Gastrocnemius medialis (tissue), 4 donors: ENCODE results near the gene FOXL1. TPM values are rescaled to one million over a fixed set of nuclear protein-coding genes. Genes with fewer than 3 reads are reported as not detected.

ENCODE experiments used
- ATAC-seq, 2 donors: fragments of 150-250 bp; one replicate each; pipeline ENCODE4 v1.9.1; 2016
- DNase-seq, 2 donors: peaks; one replicate each; pipeline ENCODE4 v3.0.0-alpha.2; 2019
- H3K27ac ChIP-seq, 4 donors: fragments of 200-600 bp; sonication (generic); 1 replicate in 1 of 4; 2 replicates in 3 of 4; pipeline ENCODE4 v1.5.1; 2016 to 2018; ENCODE audit warnings: mild to moderate bottlenecking in 2 of 4, moderate library complexity in 1 of 4
- H3K27me3 ChIP-seq, 3 donors: fragments of 200-600 bp; sonication (generic) in 2 of 3; 1 replicate in 1 of 3; 2 replicates in 2 of 3; pipeline versions ENCODE4 v1.5.1 to v1.6.0; 2016 to 2019; ENCODE audit warnings: mild to moderate bottlenecking in 1 of 3, moderate library complexity in 1 of 3
- H3K36me3 ChIP-seq, 2 donors: fragments of 200-600 bp; sonication (generic) in 1 of 2; one replicate each; pipeline ENCODE4 v1.5.1; 2017 to 2018
- H3K4me1 ChIP-seq, 2 donors: fragments of 200-600 bp; sonication (generic) in 1 of 2; one replicate each; pipeline ENCODE4 v1.5.1; 2016 to 2017; ENCODE audit warnings: mild to moderate bottlenecking in 2 of 2
- H3K4me3 ChIP-seq, 4 donors: fragments of 200-600 bp; sonication (generic) in 3 of 4; 1 replicate in 1 of 4; 2 replicates in 3 of 4; pipeline ENCODE4 v1.5.1; 2016 to 2019; ENCODE audit warnings: mild to moderate bottlenecking in 2 of 4
- H3K9me3 ChIP-seq, 3 donors: fragments of 200-600 bp; sonication (generic) in 2 of 3; 1 replicate in 1 of 3; 2 replicates in 2 of 3; pipeline ENCODE4 v1.5.1; 2016 to 2019
- CTCF ChIP-seq, 5 experiments: fragments of 450-650 bp in 3 of 5; fragments of 200-600 bp in 2 of 5; sonication (generic) in 2 of 5; IDR thresholded peaks in 4 of 5; conservative IDR thresholded peaks in 1 of 5; 1 replicate in 4 of 5; 2 replicates in 1 of 5; pipeline ENCODE4 v1.5.1; 2016 to 2019; ENCODE audit warnings: antibody characterized with exemption in 5 of 5, mild to moderate bottlenecking in 3 of 5, moderate library complexity in 3 of 5
- POLR2A ChIP-seq, 2 donors: fragments of 450-650 bp; IDR thresholded peaks; one replicate each; pipeline ENCODE4 v1.6.1; 2017; ENCODE audit warnings: antibody characterized with exemption in 2 of 2, mild to moderate bottlenecking in 2 of 2, moderate library complexity in 2 of 2
- in situ Hi-C, 4 donors: fragments of 200-750 bp; cut with MboI; loops; one replicate each; pipeline versions ENCODE4 v1.15.0 to v1.8.0; 2017; ENCODE audit warnings: low sequenced_read_pairs in 4 of 4
- intact Hi-C: fragments of 100-400 bp; cut with DNase I; formaldehyde crosslinking; loops from one replicate; pipeline ENCODE4 v1.15.1; 2023; ENCODE audit warnings: low total_unique reads
- total RNA-seq, 4 donors: library from RNA; depleted of rRNA; stranded (reverse); fragments of >200 nt; gene quantifications; one replicate each; pipeline versions ENCODE4 v1.1.0 to v1.2.3, GENCODE V29; 2016

Gene FOXL1
- total RNA-seq, 4 donors from 2014 or later, result 2.0 to 5.9 (median 3.3) TPM

GRCh38 chr16:86545954-86546637 lies 32.3 kb upstream of the FOXL1 start:
- intact Hi-C loops (no loop called here), in situ Hi-C loops (loop anchor here in 1 of 4 donors (25.0 kb wide), 1 partner anchor 734 kb away; no protein-coding TSS in a partner anchor)
- TF ChIP-seq CTCF (IDR thresholded peaks at IDR 0.05 in 4 of 5, conservative IDR thresholded peaks at IDR 0.05 in 1 of 5), result no peak
- no peak for TF ChIP-seq POLR2A (IDR thresholded peaks at IDR 0.05)
- H3K27ac ChIP-seq, result peak overlapping the region in 2 of 4 donors; percentile 28 to 29
- H3K4me3 ChIP-seq, result no peak overlapping the region
- DNase-seq (no peak), ATAC-seq (no peak)
- no peaks in the 10 kb centered on the region for H3K27me3 ChIP-seq
- H3K4me1 ChIP-seq, result peaks cover 0 to 28% of the 10 kb centered on the region in 2 donors
- H3K9me3 ChIP-seq, result no peaks in the 10 kb centered on the region
- H3K36me3 ChIP-seq, result peaks cover 0 to 49% of the 10 kb centered on the region in 2 donors

GRCh38 chr16:86546638-86547013 lies 31.7 kb upstream of the FOXL1 start:
- H3K27me3 ChIP-seq, result no peaks in the 10 kb centered on the region
- TF ChIP-seq POLR2A (IDR thresholded peaks at IDR 0.05) (no peak), CTCF (IDR thresholded peaks at IDR 0.05 in 4 of 5, conservative IDR thresholded peaks at IDR 0.05 in 1 of 5) (no peak)
- no peak for DNase-seq
- in situ Hi-C loops, result loop anchor here in 1 of 4 donors (25.0 kb wide), 1 partner anchor 734 kb away; no protein-coding TSS in a partner anchor
- ATAC-seq, result no peak
- peak overlapping the region in 1 of 4 donors; percentile 28 for H3K27ac ChIP-seq
- H3K36me3 ChIP-seq, result peaks cover 0 to 44% of the 10 kb centered on the region in 2 donors
- peaks cover 0 to 31% of the 10 kb centered on the region in 2 donors for H3K4me1 ChIP-seq
- H3K9me3 ChIP-seq, result no peaks in the 10 kb centered on the region
- intact Hi-C loops, result no loop called here
- no peak overlapping the region for H3K4me3 ChIP-seq

DNA sequence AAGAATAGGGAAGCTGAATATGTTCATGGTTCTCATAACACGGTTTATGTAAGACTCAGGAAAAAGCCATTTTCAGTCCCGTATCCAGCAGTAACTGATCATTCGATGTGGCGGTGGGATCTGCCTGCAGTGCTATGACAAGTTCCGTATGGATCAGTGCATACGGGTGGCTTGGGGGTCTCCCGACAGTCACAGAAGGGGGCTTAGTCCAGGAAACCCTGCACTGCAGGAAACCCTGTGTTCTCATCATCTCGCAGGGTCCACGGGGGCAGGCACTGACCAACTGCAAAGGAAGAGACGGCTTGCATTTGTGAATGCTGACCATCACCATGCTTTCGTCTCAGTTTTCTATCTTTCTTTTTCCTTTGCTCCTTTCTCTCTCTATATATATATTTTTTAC lies 31.1 kb upstream of the FOXL1 start:
- H3K27ac ChIP-seq, result no peak overlapping the region
- TF ChIP-seq CTCF (IDR thresholded peaks at IDR 0.05 in 4 of 5, conservative IDR thresholded peaks at IDR 0.05 in 1 of 5) (no peak), POLR2A (IDR thresholded peaks at IDR 0.05) (no peak)
- no peak overlapping the region for H3K4me3 ChIP-seq
- DNase-seq (no peak), ATAC-seq (no peak)
- H3K27me3 ChIP-seq, result no peaks in the 10 kb centered on the region
- intact Hi-C loops, result no loop called here
- H3K9me3 ChIP-seq, result no peaks in the 10 kb centered on the region
- H3K4me1 ChIP-seq, result peaks cover 0 to 31% of the 10 kb centered on the region in 2 donors
- in situ Hi-C loops, result loop anchor here in 1 of 4 donors (25.0 kb wide), 1 partner anchor 735 kb away; no protein-coding TSS in a partner anchor
- H3K36me3 ChIP-seq, result peaks cover 0 to 37% of the 10 kb centered on the region in 2 donors

- H3K4me1 ChIP-seq, result peaks cover 2 to 34% of the 10 kb centered on the region in 2 donors
- H3K27me3 ChIP-seq, result no peaks in the 10 kb centered on the region
- intact Hi-C loops (no loop called here), in situ Hi-C loops (loop anchor here in 1 of 4 donors (25.0 kb wide), 1 partner anchor 737 kb away; no protein-coding TSS in a partner anchor)
- peaks cover 0 to 29% of the 10 kb centered on the region in 2 donors for H3K36me3 ChIP-seq
- TF ChIP-seq POLR2A (IDR thresholded peaks at IDR 0.05), result peak in 1 of 2 donors; percentile 12
- TF ChIP-seq CTCF (IDR thresholded peaks at IDR 0.05 in 4 of 5, conservative IDR thresholded peaks at IDR 0.05 in 1 of 5), result no peak
- ATAC-seq, result peak; percentile 49 to 72
- no peak overlapping the region for H3K4me3 ChIP-seq
- peak; percentile 57 to 59 for DNase-seq
- no peaks in the 10 kb centered on the region for H3K9me3 ChIP-seq
- H3K27ac ChIP-seq, result peak overlapping the region in 3 of 4 donors; percentile 81 to 87 (median 82)
Observed at GRCh38 chr16:86549076-86549892, 29.1 kb upstream of the FOXL1 start.
